Measurements from ENCODE around the gene ZNF83.

The ZNF83 gene

GRCh38 chr19:52665027-52665426 lies 26.9 kb upstream of the ZNF83 start:
- peak; percentile 1; the same call in 1 of the 2 replicates for TF ChIP-seq RAD21 (IDR thresholded peaks at IDR 0.05; ENCODE audit: low read depth)
- TF ChIP-seq, protein P1, sequence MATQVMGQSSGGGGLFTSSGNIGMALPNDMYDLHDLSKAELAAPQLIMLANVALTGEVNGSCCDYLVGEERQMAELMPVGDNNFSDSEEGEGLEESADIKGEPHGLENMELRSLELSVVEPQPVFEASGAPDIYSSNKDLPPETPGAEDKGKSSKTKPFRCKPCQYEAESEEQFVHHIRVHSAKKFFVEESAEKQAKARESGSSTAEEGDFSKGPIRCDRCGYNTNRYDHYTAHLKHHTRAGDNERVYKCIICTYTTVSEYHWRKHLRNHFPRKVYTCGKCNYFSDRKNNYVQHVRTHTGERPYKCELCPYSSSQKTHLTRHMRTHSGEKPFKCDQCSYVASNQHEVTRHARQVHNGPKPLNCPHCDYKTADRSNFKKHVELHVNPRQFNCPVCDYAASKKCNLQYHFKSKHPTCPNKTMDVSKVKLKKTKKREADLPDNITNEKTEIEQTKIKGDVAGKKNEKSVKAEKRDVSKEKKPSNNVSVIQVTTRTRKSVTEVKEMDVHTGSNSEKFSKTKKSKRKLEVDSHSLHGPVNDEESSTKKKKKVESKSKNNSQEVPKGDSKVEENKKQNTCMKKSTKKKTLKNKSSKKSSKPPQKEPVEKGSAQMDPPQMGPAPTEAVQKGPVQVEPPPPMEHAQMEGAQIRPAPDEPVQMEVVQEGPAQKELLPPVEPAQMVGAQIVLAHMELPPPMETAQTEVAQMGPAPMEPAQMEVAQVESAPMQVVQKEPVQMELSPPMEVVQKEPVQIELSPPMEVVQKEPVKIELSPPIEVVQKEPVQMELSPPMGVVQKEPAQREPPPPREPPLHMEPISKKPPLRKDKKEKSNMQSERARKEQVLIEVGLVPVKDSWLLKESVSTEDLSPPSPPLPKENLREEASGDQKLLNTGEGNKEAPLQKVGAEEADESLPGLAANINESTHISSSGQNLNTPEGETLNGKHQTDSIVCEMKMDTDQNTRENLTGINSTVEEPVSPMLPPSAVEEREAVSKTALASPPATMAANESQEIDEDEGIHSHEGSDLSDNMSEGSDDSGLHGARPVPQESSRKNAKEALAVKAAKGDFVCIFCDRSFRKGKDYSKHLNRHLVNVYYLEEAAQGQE (IDR thresholded peaks at IDR 0.05; ENCODE audit: low read depth) = no peak
- TF ChIP-seq NFIC (IDR thresholded peaks at IDR 0.05) = 0 out of 2 replicates have a peak, but pooled peaks have one; percentile 30
- TF ChIP-seq FOXM1 (IDR thresholded peaks at IDR 0.05; ENCODE audit: borderline replicate concordance, low read depth) = no peak
- TF ChIP-seq CREB1 (IDR thresholded peaks at IDR 0.05; ENCODE audit: low read depth) = no peak
- TF ChIP-seq EP300 (IDR thresholded peaks at IDR 0.05; ENCODE audit: borderline replicate concordance) = peak; percentile 13; the same call in 1 of the 2 replicates
- TF ChIP-seq TEAD4 (IDR thresholded peaks at IDR 0.05) = 0 out of 2 replicates have a peak, but pooled peaks have one; percentile 24
- no peak for TF ChIP-seq EGR1 (IDR thresholded peaks at IDR 0.05)
- 0 out of 2 replicates have a peak, but pooled peaks have one; percentile 20 for TF ChIP-seq ZBTB7A (IDR thresholded peaks at IDR 0.05; ENCODE audit: low read depth)
- no peak for TF ChIP-seq CEBPB (IDR thresholded peaks at IDR 0.05)
- TF ChIP-seq TCF12 (IDR thresholded peaks at IDR 0.05; ENCODE audit: low read depth) = 0 out of 2 replicates have a peak, but pooled peaks have one; percentile 39
- TF ChIP-seq, protein P2, sequence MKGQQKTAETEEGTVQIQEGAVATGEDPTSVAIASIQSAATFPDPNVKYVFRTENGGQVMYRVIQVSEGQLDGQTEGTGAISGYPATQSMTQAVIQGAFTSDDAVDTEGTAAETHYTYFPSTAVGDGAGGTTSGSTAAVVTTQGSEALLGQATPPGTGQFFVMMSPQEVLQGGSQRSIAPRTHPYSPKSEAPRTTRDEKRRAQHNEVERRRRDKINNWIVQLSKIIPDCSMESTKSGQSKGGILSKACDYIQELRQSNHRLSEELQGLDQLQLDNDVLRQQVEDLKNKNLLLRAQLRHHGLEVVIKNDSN (IDR thresholded peaks at IDR 0.05) = no peak

- peak; percentile 80 for TF ChIP-seq NFIC (IDR thresholded peaks at IDR 0.05)
- no peak for TF ChIP-seq CEBPB (IDR thresholded peaks at IDR 0.05)
Measured at GRCh38 chr19:52664461-52664860, 26.3 kb upstream of the ZNF83 start.

GRCh38 chr19:52662631-52663030 lies 24.5 kb upstream of the ZNF83 start:
- TF ChIP-seq TAF1 (IDR thresholded peaks at IDR 0.05; ENCODE audit: low read depth) (no peak), EGR1 (IDR thresholded peaks at IDR 0.05) (no peak), CREB1 (IDR thresholded peaks at IDR 0.05; ENCODE audit: low read depth) (no peak), ZBTB7A (IDR thresholded peaks at IDR 0.05; ENCODE audit: low read depth) (no peak), RAD21 (IDR thresholded peaks at IDR 0.05; ENCODE audit: low read depth) (no peak), EP300 (IDR thresholded peaks at IDR 0.05; ENCODE audit: borderline replicate concordance) (peak; percentile 19; the same call in 1 of the 2 replicates), TEAD4 (IDR thresholded peaks at IDR 0.05) (peak; percentile 52), CEBPB (IDR thresholded peaks at IDR 0.05) (no peak), YY1 (IDR thresholded peaks at IDR 0.05; ENCODE audit: low read depth) (no peak), FOXM1 (IDR thresholded peaks at IDR 0.05; ENCODE audit: borderline replicate concordance, low read depth) (no peak)
- TF ChIP-seq, protein P1 (IDR thresholded peaks at IDR 0.05; ENCODE audit: low read depth) = no peak
- TF ChIP-seq, protein P2 (IDR thresholded peaks at IDR 0.05) = no peak

DNA sequence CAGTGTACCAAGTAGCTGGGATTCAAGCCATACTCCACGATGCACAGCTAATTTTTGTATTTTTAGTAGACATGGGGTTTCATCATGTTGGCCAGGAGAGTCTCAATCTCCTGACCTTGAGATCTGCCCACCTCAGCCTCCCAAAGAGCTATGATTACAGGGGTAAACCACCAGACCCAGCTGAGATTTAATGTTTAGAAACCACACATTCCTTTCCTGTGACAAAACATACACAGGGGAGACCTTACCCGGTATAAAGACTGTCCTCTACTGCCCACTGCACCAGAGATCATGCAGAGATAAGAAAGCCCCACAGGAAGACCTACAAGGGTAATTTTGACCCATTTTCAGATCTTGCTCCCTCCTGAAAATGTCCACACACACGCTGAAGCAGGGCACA lies 22.8 kb upstream of the ZNF83 start:
- TF ChIP-seq ZBTB7A (IDR thresholded peaks at IDR 0.05; ENCODE audit: low read depth) (no peak), TEAD4 (IDR thresholded peaks at IDR 0.05) (no peak), CEBPB (IDR thresholded peaks at IDR 0.05) (no peak), RAD21 (IDR thresholded peaks at IDR 0.05; ENCODE audit: low read depth) (no peak), EP300 (IDR thresholded peaks at IDR 0.05; ENCODE audit: borderline replicate concordance) (no peak), YY1 (IDR thresholded peaks at IDR 0.05; ENCODE audit: low read depth) (no peak), NFIC (IDR thresholded peaks at IDR 0.05) (no peak), TAF1 (IDR thresholded peaks at IDR 0.05; ENCODE audit: low read depth) (no peak), CREB1 (IDR thresholded peaks at IDR 0.05; ENCODE audit: low read depth) (no peak), EGR1 (IDR thresholded peaks at IDR 0.05) (no peak), TCF12 (IDR thresholded peaks at IDR 0.05; ENCODE audit: low read depth) (no peak), FOXM1 (IDR thresholded peaks at IDR 0.05; ENCODE audit: borderline replicate concordance, low read depth) (no peak)
- TF ChIP-seq, protein P3, sequence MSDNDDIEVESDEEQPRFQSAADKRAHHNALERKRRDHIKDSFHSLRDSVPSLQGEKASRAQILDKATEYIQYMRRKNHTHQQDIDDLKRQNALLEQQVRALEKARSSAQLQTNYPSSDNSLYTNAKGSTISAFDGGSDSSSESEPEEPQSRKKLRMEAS (IDR thresholded peaks at IDR 0.05) = no peak
- TF ChIP-seq, protein P1 (IDR thresholded peaks at IDR 0.05; ENCODE audit: low read depth) = no peak

DNA sequence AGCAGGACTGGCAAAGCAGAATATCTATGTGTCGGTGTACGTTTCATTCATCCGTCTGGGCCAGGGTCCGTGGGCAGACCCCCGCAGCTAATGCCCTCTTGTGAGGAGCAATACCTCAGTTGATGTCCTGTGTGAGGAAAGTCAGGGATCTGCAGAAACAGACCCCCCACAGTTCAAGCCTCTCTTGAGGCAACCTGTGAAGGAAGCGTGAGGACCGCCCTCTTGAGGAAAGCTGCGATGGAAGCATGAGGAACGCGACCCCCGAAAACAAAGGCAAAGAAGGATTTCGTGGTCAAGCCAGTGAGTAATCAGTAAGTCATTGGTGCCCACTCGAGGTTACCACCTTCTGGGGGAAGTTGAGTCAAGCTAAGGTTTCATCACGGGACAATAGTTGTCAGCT lies 20.9 kb upstream of the ZNF83 start:
- TF ChIP-seq, protein P1 (IDR thresholded peaks at IDR 0.05; ENCODE audit: low read depth) = no peak
- TF ChIP-seq TAF1 (IDR thresholded peaks at IDR 0.05; ENCODE audit: low read depth) (no peak), NFIC (IDR thresholded peaks at IDR 0.05) (no peak), FOXM1 (IDR thresholded peaks at IDR 0.05; ENCODE audit: borderline replicate concordance, low read depth) (no peak), ZBTB7A (IDR thresholded peaks at IDR 0.05; ENCODE audit: low read depth) (no peak), EGR1 (IDR thresholded peaks at IDR 0.05) (no peak), EP300 (IDR thresholded peaks at IDR 0.05; ENCODE audit: borderline replicate concordance) (no peak), CREB1 (IDR thresholded peaks at IDR 0.05; ENCODE audit: low read depth) (no peak), RAD21 (IDR thresholded peaks at IDR 0.05; ENCODE audit: low read depth) (no peak), CEBPB (IDR thresholded peaks at IDR 0.05) (no peak), TEAD4 (IDR thresholded peaks at IDR 0.05) (no peak)
- TF ChIP-seq, protein P2 (IDR thresholded peaks at IDR 0.05) = no peak
- TF ChIP-seq, protein P3 (IDR thresholded peaks at IDR 0.05) = no peak
